SKM-1 (cell line): ENCODE results near the gene CDYL2.

Source experiments
- DNase-seq: peaks from one replicate; lab custom pipeline; 2025; ENCODE audit not compliant: unreplicated experiment; lab: John Stamatoyannopoulos, UW

CDYL2 gene

DNA sequence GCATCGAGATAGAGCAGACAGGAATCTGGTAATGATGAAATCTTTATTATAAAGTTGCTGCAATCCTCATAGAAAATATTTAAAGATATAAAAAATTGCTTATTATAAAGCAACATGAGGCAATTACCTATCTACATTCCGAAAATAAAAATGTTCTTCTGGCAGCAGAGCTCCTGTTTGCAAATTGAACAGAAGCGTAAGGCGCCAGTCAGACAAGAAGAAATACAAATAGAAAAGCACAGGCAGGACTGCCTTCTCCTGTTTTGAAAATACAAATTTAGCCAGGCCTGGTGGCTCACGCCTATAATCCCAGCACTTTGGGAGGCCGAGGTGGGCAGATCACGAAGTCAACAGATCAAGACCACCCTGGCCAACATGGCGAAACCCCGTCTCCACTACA is 95.6 kb downstream of the CDYL2 start:
- no peak for DNase-seq

GRCh38 chr16:80707686-80708085 is 96.7 kb downstream of the CDYL2 start:
- no peak for DNase-seq

GRCh38 chr16:80705596-80705995 is 98.8 kb downstream of the CDYL2 start:
- no peak for DNase-seq

GRCh38 chr16:80704751-80705505 is 99.5 kb downstream of the CDYL2 start:
- DNase-seq, result no peak

- no peak for DNase-seq
Observed at GRCh38 chr16:80703131-80704071, 101.0 kb downstream of the CDYL2 start.

- DNase-seq, result no peak
Observed at GRCh38 chr16:80702696-80703095, 101.7 kb downstream of the CDYL2 start.

GRCh38 chr16:80700558-80700957 is 103.8 kb downstream of the CDYL2 start:
- no peak for DNase-seq

GRCh38 chr16:80695020-80695419 is 109.4 kb downstream of the CDYL2 start:
- DNase-seq, result no peak

GRCh38 chr16:80693553-80693952 is 110.8 kb downstream of the CDYL2 start:
- no peak for DNase-seq

DNA sequence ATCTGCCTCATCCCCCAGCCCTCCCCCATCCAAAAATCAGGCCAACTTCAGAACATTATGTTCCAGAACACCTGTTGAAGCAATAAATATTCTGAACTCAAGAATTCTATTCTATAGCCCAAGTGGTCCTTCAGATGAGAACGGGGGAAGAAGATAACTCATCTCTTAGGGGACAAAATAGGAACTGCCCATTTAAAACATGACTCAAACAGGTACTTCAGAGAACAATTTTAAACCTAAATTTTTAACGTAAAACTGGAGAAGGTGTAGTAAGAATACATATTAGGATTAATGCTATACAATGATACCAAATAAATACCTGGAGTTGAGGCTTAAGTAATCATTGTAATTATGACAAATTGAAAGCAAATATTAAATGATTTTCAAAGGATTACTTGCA is 112.1 kb downstream of the CDYL2 start:
- DNase-seq, result no peak

DNA sequence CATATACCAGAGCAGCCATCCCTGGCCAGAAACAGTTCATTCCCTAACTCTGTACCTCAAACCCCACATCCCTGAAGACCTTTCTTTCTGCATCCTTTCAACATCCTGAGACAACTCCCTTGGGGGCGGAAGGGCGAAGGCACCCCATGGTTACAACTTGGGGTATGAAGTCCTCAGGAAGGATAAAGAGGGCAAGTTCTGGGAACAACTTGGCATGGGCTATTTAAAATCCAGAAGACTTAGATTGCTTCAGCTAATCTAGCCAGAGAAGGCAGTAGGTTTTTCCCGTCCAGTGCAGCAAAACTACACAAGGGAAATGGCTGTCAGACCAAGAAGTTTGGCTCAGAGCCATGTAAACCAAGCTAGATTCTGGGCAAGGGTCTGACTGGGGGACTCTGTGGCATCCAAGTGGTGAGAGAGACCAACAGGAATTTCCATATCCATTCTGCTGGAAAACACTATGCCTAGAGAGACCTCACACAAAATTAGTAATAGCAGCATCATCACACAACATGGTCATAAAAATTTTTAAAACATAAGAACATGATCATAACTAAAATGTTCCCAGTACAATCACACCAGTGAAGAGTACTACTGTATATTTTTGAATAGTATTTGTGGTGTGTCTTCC is 113.2 kb downstream of the CDYL2 start:
- no peak for DNase-seq

GRCh38 chr16:80689487-80689886 is 114.9 kb downstream of the CDYL2 start:
- DNase-seq, result no peak

DNA sequence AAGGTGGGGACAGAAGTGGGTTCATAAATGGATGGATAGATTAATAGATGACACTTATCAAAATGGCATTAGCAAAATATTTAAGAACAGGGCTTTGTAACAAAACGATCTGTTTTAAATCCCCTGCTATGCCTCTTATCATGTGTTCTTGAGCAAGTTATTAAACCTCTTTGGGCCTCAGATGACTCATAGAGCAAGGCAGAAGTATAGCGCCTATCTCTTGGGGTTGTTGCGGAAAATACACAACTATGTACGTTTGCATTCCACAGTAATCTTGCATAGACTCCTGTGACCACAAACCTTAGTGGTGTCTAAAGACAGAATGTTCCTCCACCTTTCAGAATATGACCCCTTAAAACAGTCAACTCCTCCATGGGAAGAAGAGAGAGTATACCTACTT is 116.8 kb downstream of the CDYL2 start:
- no peak for DNase-seq

DNA sequence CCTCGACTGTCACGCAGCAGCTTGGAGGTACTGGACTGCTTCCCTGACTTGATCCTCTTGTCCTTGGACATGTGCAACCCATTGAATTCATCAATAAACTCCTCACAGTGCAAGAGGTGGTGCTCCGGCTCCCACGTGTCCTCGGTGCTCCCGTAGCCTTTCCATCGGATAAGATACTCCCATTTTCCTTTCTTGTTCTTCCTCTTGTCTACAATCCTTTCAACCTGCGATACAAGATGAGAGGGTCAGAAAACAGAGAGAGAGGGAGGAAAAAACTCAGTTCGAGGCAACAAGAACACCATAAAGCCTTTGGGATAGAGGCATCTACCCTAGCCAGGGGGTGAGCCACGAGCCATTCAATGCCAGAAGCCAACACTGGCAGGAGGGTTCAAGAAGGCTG is 119.5 kb downstream of the CDYL2 start:
- DNase-seq, result no peak

DNA sequence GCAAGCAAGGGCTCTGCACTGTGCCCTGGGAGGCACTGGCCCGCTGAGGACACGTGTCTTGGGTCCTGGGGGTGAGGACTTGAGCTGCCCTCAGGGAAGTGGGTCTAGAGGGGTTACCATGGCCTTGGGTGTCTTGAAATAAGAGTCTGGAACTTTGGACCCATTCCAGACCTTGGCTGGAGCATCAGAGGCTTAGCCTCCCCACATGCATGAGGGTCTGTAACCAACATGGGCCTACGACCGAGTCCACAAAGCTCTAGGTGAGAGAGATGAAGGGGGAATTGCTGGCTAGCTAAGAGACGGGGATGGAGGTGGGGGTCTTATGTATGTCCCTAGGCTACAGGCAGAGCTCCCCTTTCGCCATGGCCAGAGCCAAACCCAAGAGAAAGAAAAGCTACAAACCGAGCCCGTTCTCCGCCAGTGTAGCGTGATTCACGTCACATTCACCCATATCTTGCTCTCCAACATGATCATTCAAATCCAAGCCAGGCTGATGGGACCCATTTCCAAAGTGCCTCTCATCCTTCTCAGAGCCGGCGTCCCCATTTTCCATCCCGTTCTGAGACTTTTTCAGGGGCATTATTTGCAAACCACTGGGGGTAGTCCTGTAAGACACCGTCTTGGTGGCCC is 120.1 kb downstream of the CDYL2 start:
- DNase-seq, result no peak

DNA sequence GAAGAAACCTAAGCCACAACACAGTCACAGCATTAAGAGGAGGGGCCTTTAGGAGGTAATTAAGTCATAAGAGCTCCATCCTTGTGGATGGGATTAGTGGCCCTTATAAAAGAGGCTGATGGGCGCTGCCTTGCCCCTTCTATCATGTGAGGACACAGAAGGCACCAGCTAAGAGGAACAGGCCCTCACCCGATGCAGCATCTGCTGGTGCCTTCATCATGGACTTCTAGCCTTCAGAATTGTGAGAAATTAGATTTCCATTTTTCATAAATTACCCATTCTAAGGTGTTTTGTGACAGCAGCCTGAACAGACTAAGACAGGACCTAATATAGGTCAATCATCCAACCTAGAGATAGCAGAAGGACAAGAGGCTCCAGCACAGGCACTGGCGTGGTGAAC is 120.8 kb downstream of the CDYL2 start:
- no peak for DNase-seq

DNA sequence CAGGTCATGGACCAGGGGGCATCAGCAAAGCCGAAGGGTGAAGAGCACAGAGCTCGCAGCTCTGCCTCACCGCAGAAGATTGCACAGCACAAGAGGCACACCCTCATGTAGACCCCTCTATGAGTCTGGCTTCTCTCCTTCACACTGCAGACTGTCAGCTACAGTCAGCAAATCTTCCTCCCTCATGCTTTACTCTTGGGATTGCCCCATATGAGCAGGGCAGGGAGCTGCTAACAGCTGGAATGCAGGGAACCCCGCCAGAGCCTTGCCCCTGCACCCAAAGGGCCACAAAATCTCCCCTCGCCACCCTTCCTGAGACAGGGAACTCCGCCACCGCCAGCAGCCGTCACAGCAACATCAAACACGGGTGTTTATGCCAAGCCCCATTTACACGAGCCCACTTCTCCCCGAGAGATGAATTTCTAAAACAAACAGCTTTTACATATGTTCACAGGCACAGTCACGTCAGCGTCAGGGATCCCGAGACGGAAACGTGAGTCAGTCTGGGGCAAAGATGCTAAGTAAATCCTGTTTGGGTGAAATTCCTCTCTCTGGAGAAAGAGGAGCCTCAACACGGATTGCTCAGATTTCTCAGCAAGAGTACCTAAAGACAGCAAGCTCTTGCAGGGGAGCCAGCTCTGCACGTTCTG is 121.9 kb downstream of the CDYL2 start:
- no peak for DNase-seq

DNA sequence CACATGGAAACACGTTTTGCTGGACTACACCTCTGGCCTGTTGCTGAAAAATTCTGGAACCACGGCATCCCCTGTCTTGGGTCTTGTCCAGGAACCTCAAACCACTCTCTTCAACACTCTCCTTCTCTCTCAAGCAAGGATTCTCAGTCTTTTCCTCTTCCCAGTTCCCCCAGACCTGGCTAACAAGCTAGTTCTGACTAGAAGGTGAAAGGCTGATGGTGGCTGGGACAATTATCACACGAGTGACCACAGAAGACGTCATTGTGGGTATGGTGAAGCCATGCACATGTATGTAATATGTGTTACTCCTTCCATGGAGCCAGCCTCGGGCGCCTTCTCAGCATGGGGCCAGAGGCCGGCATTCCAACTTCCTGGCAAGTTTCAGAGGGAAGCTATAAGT is 123.0 kb downstream of the CDYL2 start:
- DNase-seq, result no peak

DNA sequence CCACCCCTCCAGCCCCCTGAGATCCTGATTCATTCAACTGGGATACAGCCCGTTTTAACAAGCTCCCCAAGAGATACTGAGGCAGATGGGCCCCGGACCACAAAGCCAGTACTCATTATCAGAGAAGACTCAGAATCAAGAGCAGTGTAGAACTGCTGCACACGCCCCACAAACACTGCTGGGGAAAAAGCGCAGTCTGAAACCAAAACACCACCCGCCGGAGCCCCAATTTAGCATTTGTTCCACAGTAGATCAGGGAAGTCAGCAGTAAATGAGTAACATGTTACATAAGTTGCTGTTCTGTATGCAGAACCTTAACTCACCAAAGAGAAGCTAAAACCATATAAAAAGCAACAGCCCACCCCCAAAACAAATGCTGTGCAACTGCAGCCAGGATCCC is 123.6 kb downstream of the CDYL2 start:
- DNase-seq, result no peak

- no peak for DNase-seq
Observed at GRCh38 chr16:80680046-80680445, 124.4 kb downstream of the CDYL2 start.

DNA sequence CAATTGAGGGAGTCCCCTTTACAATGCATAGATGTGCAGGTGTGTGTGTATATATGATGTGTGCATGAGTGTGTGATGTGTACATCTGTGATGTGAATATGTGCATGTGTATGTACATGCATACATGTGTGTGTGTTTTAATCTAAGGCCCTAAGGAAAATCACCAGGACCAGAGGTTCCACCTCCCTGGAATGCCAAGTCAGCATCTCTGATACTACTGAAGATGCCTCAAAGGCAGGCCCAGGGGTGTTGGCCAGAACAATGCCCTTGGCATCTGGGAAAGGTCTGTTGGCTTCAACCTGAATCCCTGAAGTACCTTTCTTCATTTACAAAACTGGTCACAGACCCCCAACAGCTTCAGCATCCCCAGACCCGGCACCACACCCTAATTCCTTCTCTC is 129.5 kb downstream of the CDYL2 start:
- no peak for DNase-seq
